HUES64 (cell line): Measurements from ENCODE around the gene CRNKL1.
"Not testable (repeated sequence)": the region's sequence is repeated elsewhere in the genome, so short reads cannot be mapped to it uniquely, and the experiment has no call there.

Experiments
- H3K27ac ChIP-seq: 2 replicates; pipeline ENCODE4 v1.7.0; 2013; ENCODE audit warnings: low read depth, low read length, inconsistent platforms
- H3K27me3 ChIP-seq: 2 replicates; pipeline ENCODE4 v1.6.1; 2013; ENCODE audit warnings: mild to moderate bottlenecking, low read length; ENCODE audit not compliant: insufficient read depth
- H3K36me3 ChIP-seq: 2 replicates; pipeline ENCODE4 v1.6.1; 2013; ENCODE audit warnings: mild to moderate bottlenecking, low read length; ENCODE audit not compliant: insufficient read depth
- H3K4me1 ChIP-seq: 2 replicates; pipeline ENCODE4 v1.6.1; 2013; ENCODE audit warnings: mild to moderate bottlenecking, low read length, moderate library complexity; ENCODE audit not compliant: insufficient read depth
- H3K4me3 ChIP-seq: 2 replicates; pipeline ENCODE4 v1.5.1; 2013; ENCODE audit warnings: mild to moderate bottlenecking, low read length, moderate library complexity
- H3K9ac ChIP-seq: 2 replicates; pipeline ENCODE4 v1.6.1; 2013; ENCODE audit warnings: mild to moderate bottlenecking, low read depth, low read length
- H3K9me3 ChIP-seq: 2 replicates; pipeline ENCODE4 v1.6.1; 2013; ENCODE audit warnings: low read depth, low read length; ENCODE audit not compliant: insufficient read depth
- WGBS: fragments of 150-250, 120-280 bp; methylation state at CpG from one replicate; pipeline ENCODE4 v1.1.7; 2013; ENCODE audit warnings: missing lambda C conversion rate; 5-methylcytosine and 5-hydroxymethylcytosine counted together

CRNKL1 gene

GRCh38 chr20:20020908-20021307 is 31.4 kb downstream of the CRNKL1 start:
- H3K9ac ChIP-seq: no peak overlapping the region
- H3K4me3 ChIP-seq: no peak overlapping the region
- H3K9me3 ChIP-seq: no peaks in the 10 kb centered on the region
- H3K36me3 ChIP-seq: peaks cover 46% of the 10 kb centered on the region
- 95% methylated on average over 11 of the region's 11 CpGs for WGBS
- H3K4me1 ChIP-seq: peaks cover 6% of the 10 kb centered on the region
- H3K27me3 ChIP-seq: no peaks in the 10 kb centered on the region
- no peak overlapping the region for H3K27ac ChIP-seq

- no peaks in the 10 kb centered on the region for H3K9me3 ChIP-seq
- H3K27ac ChIP-seq: no peak overlapping the region
- no peak overlapping the region for H3K4me3 ChIP-seq
- peaks cover 30% of the 10 kb centered on the region; the same call in 1 of the 2 replicates for H3K36me3 ChIP-seq
- no peak overlapping the region for H3K9ac ChIP-seq
- 97% methylated on average over 2 of the region's 2 CpGs for WGBS
- H3K27me3 ChIP-seq: no peaks in the 10 kb centered on the region
- peaks cover 6% of the 10 kb centered on the region for H3K4me1 ChIP-seq
Measured at GRCh38 chr20:20019123-20019522, 33.1 kb downstream of the CRNKL1 start.

DNA sequence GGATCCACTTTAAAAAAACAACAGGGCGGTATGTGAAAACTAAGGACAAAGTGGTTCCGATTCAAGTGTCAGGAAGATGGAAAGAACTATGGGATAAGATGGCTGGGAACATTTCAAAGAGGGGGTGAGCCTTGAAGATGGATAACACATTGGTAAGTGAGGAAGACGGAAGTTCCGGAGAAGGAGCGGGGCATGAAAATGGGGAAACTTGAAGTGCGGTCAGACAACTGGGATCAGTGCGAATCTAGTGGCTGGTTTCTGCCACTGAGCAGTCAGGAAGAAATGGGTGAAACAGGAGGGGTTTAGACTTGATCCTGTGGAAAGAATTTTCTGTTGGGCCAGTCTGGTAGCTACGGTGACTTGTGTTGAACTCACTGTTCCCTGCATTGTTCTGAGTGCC is 33.9 kb downstream of the CRNKL1 start:
- H3K27ac ChIP-seq: no peak overlapping the region
- H3K4me1 ChIP-seq: peaks cover 6% of the 10 kb centered on the region
- WGBS: 95% methylated on average over 8 of the region's 8 CpGs
- H3K9ac ChIP-seq: peak overlapping the region; percentile 78; the same call in 1 of the 2 replicates
- no peaks in the 10 kb centered on the region for H3K27me3 ChIP-seq
- H3K36me3 ChIP-seq: peaks cover 22% of the 10 kb centered on the region; the same call in 1 of the 2 replicates
- H3K9me3 ChIP-seq: no peaks in the 10 kb centered on the region
- H3K4me3 ChIP-seq: peak overlapping the region; percentile 88

DNA sequence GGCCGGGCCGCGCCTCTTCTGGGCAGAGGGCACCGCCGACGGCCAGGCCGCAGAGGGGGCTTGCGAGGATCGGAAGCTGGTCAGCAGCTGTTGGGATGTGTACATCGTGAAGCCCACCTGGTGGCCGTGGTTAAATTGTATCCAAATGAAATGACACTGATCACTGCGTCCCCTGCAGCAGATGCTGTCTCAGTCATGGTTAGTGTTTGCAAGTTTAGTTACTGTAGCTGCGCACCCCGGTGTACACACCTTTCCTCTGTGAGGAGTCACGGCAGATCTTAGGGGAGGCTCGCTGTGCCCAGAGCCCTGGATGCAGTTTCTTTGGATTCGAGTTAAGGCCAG is 34.5 kb downstream of the CRNKL1 start:
- Histone ChIP-seq H3K27ac (no peak overlapping the region), H3K36me3 (peaks cover 22% of the 10 kb centered on the region; the same call in 1 of the 2 replicates), H3K4me3 (peak overlapping the region; percentile 88), H3K9ac (peak overlapping the region; percentile 78), H3K9me3 (no peaks in the 10 kb centered on the region), H3K4me1 (peaks cover 6% of the 10 kb centered on the region), H3K27me3 (no peaks in the 10 kb centered on the region)
- WGBS: 7% methylated on average over 17 of the region's 17 CpGs

- H3K27me3 ChIP-seq: no peaks in the 10 kb centered on the region
- no peaks in the 10 kb centered on the region for H3K9me3 ChIP-seq
- peaks cover 6% of the 10 kb centered on the region for H3K4me1 ChIP-seq
- H3K27ac ChIP-seq: peak within 1 kb of the TSS; percentile 66
- H3K4me3 ChIP-seq: peak within 1 kb of the TSS; percentile 88
- H3K9ac ChIP-seq: peak within 1 kb of the TSS; percentile 78
- peaks cover 17% of the 10 kb centered on the region; the same call in 1 of the 2 replicates for H3K36me3 ChIP-seq
- WGBS: under 1% methylated on average over 81 of the region's 81 CpGs
Measured at GRCh38 chr20:20017001-20017843, 35.0 kb downstream of the CRNKL1 start, which contains the start of gene NAA20. TSS of gene NAA20 (plus strand) at chr20:20017362. CDS start at chr20:20017397, 35 bp downstream.

DNA sequence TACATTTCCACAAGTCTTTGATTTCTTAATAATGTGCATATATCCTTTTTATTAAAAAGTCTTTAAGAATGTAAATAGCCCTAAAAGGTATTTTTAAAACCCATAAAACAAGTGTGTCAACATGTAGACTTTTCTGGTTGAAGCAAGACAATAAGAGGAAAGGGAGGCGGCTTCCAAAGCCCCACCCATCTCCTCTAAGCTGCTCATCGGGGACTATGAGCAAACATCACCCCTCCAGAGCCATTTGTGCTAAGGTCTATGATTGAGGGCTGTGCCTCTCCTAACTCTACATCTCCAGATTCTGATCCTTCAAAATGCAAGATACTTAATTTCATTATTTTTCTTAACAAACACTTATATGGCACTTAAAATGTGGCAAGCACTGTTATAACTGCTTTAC is 37.6 kb downstream of the CRNKL1 start:
- Histone ChIP-seq H3K27ac (no peak overlapping the region), H3K9me3 (no peaks in the 10 kb centered on the region), H3K36me3 (peaks cover 6% of the 10 kb centered on the region; the same call in 1 of the 2 replicates), H3K4me3 (no peak overlapping the region), H3K9ac (no peak overlapping the region), H3K27me3 (no peaks in the 10 kb centered on the region), H3K4me1 (peaks cover 16% of the 10 kb centered on the region)
- 77% methylated on average over 2 of the region's 2 CpGs for WGBS

GRCh38 chr20:20012541-20012940 is 39.7 kb downstream of the CRNKL1 start:
- H3K4me3 ChIP-seq: no peak overlapping the region
- no peaks in the 10 kb centered on the region for H3K9me3 ChIP-seq
- no peak overlapping the region for H3K27ac ChIP-seq
- WGBS: no CpG with 5 or more reads among the region's 2 CpGs
- H3K36me3 ChIP-seq: no peaks in the 10 kb centered on the region
- H3K27me3 ChIP-seq: no peaks in the 10 kb centered on the region
- H3K4me1 ChIP-seq: peaks cover 10% of the 10 kb centered on the region
- H3K9ac ChIP-seq: no peak overlapping the region

- no peaks in the 10 kb centered on the region for H3K27me3 ChIP-seq
- WGBS: 87% methylated on average over 4 of the region's 4 CpGs
- H3K4me3 ChIP-seq: no peak overlapping the region
- H3K36me3 ChIP-seq: no peaks in the 10 kb centered on the region
- H3K27ac ChIP-seq: no peak overlapping the region
- no peak overlapping the region for H3K9ac ChIP-seq
- no peaks in the 10 kb centered on the region for H3K9me3 ChIP-seq
- peaks cover 10% of the 10 kb centered on the region for H3K4me1 ChIP-seq
Measured at GRCh38 chr20:20010639-20011500, 41.4 kb downstream of the CRNKL1 start.

GRCh38 chr20:20009784-20010253 is 42.4 kb downstream of the CRNKL1 start:
- peaks cover 10% of the 10 kb centered on the region for H3K4me1 ChIP-seq
- 0 out of 2 replicates have a peak overlapping the region, but pooled peaks have one; percentile 15 for H3K9ac ChIP-seq
- WGBS: 54% methylated on average over 14 of the region's 14 CpGs
- no peak overlapping the region for H3K27ac ChIP-seq
- no peak overlapping the region for H3K4me3 ChIP-seq
- H3K27me3 ChIP-seq: no peaks in the 10 kb centered on the region
- no peaks in the 10 kb centered on the region for H3K9me3 ChIP-seq
- no peaks in the 10 kb centered on the region for H3K36me3 ChIP-seq

DNA sequence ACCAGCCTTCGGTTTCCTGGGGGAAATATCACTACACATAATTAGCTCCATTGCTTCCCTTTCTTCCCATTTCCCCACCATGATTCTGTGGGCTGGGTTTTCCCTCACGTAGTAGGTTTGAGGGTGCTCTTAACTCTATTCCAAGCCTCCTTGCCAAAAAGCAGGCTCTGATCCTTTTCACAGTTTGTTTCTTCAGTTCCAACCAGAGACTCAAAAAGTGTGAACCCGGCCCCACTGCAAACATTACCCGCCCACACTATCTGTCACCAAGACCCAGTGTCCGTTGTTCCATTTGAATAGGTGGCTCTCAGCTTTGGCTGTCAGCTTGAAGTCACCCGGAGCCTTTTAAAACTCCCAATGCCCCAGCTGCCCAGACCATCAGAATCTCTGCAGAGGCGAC is 46.9 kb downstream of the CRNKL1 start:
- WGBS: 72% methylated on average over 7 of the region's 7 CpGs
- H3K9me3 ChIP-seq: no peaks in the 10 kb centered on the region
- no peaks in the 10 kb centered on the region for H3K36me3 ChIP-seq
- peaks cover 7% of the 10 kb centered on the region for H3K4me1 ChIP-seq
- no peak overlapping the region; the same call in 1 of the 2 replicates for H3K27ac ChIP-seq
- H3K4me3 ChIP-seq: no peak overlapping the region
- no peaks in the 10 kb centered on the region for H3K27me3 ChIP-seq
- no peak overlapping the region for H3K9ac ChIP-seq

GRCh38 chr20:20003955-20004322 is 48.3 kb downstream of the CRNKL1 start:
- H3K27ac ChIP-seq, H3K36me3 ChIP-seq, H3K27me3 ChIP-seq, H3K4me3 ChIP-seq, H3K9ac ChIP-seq, H3K4me1 ChIP-seq, H3K9me3 ChIP-seq: not testable (repeated sequence)
- WGBS: 95% methylated on average over 6 of the region's 6 CpGs
